GM20431 (cell line): ENCODE measurements around the gene NCOA1.
"Not testable (repeated sequence)": the region's sequence is repeated elsewhere in the genome, so short reads cannot be mapped to it uniquely, and the experiment has no call there.

Experiments
- in situ Hi-C: fragments of 300-500 bp; cut with MseI, MboI; formaldehyde crosslinking; loops from one replicate; pipeline ENCODE4 v1.15.0; 2020; ENCODE audit warnings: low sequenced_read_pairs; ENCODE audit not compliant: unreplicated experiment

The NCOA1 gene

GRCh38 chr2:24569565-24569964 is 78.5 kb downstream of the NCOA1 start:
- in situ Hi-C loops = not testable (repeated sequence)

- in situ Hi-C loops = no loop called here
Observed at GRCh38 chr2:24570225-24570624, 79.2 kb downstream of the NCOA1 start.

- in situ Hi-C loops = no loop called here
Observed at GRCh38 chr2:24571828-24572442, 80.9 kb downstream of the NCOA1 start.

- in situ Hi-C loops = no loop called here
Observed at GRCh38 chr2:24576146-24576545, 85.1 kb downstream of the NCOA1 start.

- in situ Hi-C loops = no loop called here
Observed at GRCh38 chr2:24576617-24577016, 85.6 kb downstream of the NCOA1 start.

GRCh38 chr2:24577481-24577880 is 86.4 kb downstream of the NCOA1 start:
- in situ Hi-C loops = no loop called here

- in situ Hi-C loops = no loop called here
Observed at GRCh38 chr2:24579053-24579803, 88.2 kb downstream of the NCOA1 start.

GRCh38 chr2:24580561-24580960 is 89.5 kb downstream of the NCOA1 start:
- in situ Hi-C loops = no loop called here

GRCh38 chr2:24581971-24582370 is 90.9 kb downstream of the NCOA1 start:
- in situ Hi-C loops = not testable (repeated sequence)

- in situ Hi-C loops = no loop called here
Observed at GRCh38 chr2:24586955-24587354, 95.9 kb downstream of the NCOA1 start.

- in situ Hi-C loops = no loop called here
Observed at GRCh38 chr2:24588294-24588693, 97.2 kb downstream of the NCOA1 start.

GRCh38 chr2:24592441-24593100 is 101.5 kb downstream of the NCOA1 start:
- in situ Hi-C loops = no loop called here

GRCh38 chr2:24594283-24594682 is 103.2 kb downstream of the NCOA1 start:
- in situ Hi-C loops = no loop called here

- in situ Hi-C loops = no loop called here
Observed at GRCh38 chr2:24597181-24597870, 106.3 kb downstream of the NCOA1 start.

- in situ Hi-C loops = not testable (repeated sequence)
Observed at GRCh38 chr2:24600140-24600539, 109.1 kb downstream of the NCOA1 start.

GRCh38 chr2:24611631-24612030 is 120.6 kb downstream of the NCOA1 start:
- in situ Hi-C loops = no loop called here

- in situ Hi-C loops = no loop called here
Observed at GRCh38 chr2:24613154-24613814, 122.2 kb downstream of the NCOA1 start.

- in situ Hi-C loops = no loop called here
Observed at GRCh38 chr2:24616616-24617015, 125.6 kb downstream of the NCOA1 start.

- in situ Hi-C loops = no loop called here
Observed at GRCh38 chr2:24617424-24617823, 126.4 kb downstream of the NCOA1 start.

GRCh38 chr2:24618144-24618543 is 127.1 kb downstream of the NCOA1 start:
- in situ Hi-C loops = no loop called here
